ENCODE measurements around the gene OR6C4. TPM values are rescaled to one million over a fixed set of nuclear protein-coding genes. Genes with fewer than 3 reads are reported as not detected.

The OR6C4 gene
- not detected for polyA plus RNA-seq (2013, experiment 1 of 2)
- not detected for polyA plus RNA-seq (2013, experiment 2 of 2)

DNA sequence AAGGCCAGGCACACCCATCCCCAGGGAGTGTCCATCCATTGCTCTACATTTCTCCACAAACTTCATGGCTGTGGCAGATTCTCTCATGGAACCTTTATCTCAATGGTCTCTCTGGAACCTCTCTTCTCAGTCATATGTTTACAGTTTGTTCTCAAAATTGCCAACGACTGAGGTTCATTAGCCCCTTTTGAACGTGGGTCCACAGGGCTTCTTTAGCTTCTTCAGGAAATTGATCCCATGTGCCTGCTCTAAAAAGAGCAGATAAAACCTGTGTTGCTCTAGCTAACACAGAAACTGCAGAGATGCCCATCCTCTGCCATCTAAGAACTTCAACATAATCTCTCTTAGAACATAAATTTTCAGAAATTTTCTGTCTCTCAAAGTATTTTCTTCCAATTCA is at the start of gene OR6C4:
TSS of gene OR6C4 (plus strand) at position 301 of the 400 bp plus-strand sequence. CDS start 1,625 bp downstream, outside the sequence.
- no peak within 1 kb of the TSS for H3K18ac ChIP-seq (ENCODE audit: low read depth in 1 of 2, low read length in 2 of 2)
- H3K4me2 ChIP-seq (ENCODE audit: low read length, poor library complexity, severe bottlenecking), result no peak within 1 kb of the TSS
- no peak within 1 kb of the TSS for H2AFZ ChIP-seq (ENCODE audit: low read depth, low read length)
- no peaks in the 10 kb centered on the region for H3K79me1 ChIP-seq (replicated peaks; ENCODE audit: low read length, poor library complexity, severe bottlenecking)
- H3K23ac ChIP-seq (ENCODE audit: low read length in 2 of 2), result no peak within 1 kb of the TSS
- no peak within 1 kb of the TSS for H3K14ac ChIP-seq (ENCODE audit: low read length in 2 of 2)
- DNase-seq, result no peak
- no peak within 1 kb of the TSS for H2BK15ac ChIP-seq (ENCODE audit: low read depth, poor library complexity, severe bottlenecking)
- peaks cover 4% of the 10 kb centered on the region for H3K9me3 ChIP-seq (ENCODE audit: control insufficient read depth, low read length)
- H2BK120ac ChIP-seq (ENCODE audit: low read depth, low read length), result no peak within 1 kb of the TSS
- WGBS, result 24% methylated on average over 2 of the region's 2 CpGs
- no peak within 1 kb of the TSS for H4K8ac ChIP-seq (ENCODE audit: low read length)
- no peak within 1 kb of the TSS for H3K4me3 ChIP-seq (ENCODE audit: insufficient read depth in 1 of 2, low read depth in 1 of 2, low read length in 2 of 2)
- H2AK5ac ChIP-seq (ENCODE audit: low read length, severe bottlenecking), result no peak within 1 kb of the TSS
- H2BK12ac ChIP-seq (ENCODE audit: low read length in 2 of 2), result no peak within 1 kb of the TSS
- no peak within 1 kb of the TSS for H2BK5ac ChIP-seq (ENCODE audit: low read depth, low read length, poor library complexity, severe bottlenecking)
- H3K4me1 ChIP-seq (ENCODE audit: control insufficient read depth, insufficient read depth, low read depth, low read length), result no peaks in the 10 kb centered on the region
- no peak within 1 kb of the TSS for H4K91ac ChIP-seq (ENCODE audit: low read length)
- H3K36me3 ChIP-seq (ENCODE audit: control insufficient read depth in 1 of 2, insufficient read depth in 2 of 2, low read depth in 1 of 2, low read length in 2 of 2), result no peaks in the 10 kb centered on the region
- H3K9ac ChIP-seq (ENCODE audit: low read length), result no peak within 1 kb of the TSS
- H3K27ac ChIP-seq (ENCODE audit: low read length, poor library complexity, severe bottlenecking), result no peak within 1 kb of the TSS
- no peaks in the 10 kb centered on the region for H3K27me3 ChIP-seq (ENCODE audit: control insufficient read depth in 1 of 2, insufficient read depth in 1 of 2, low read length in 2 of 2)
- no peak within 1 kb of the TSS for H3K4ac ChIP-seq (ENCODE audit: low read depth in 1 of 2, low read length in 2 of 2)

- Histone ChIP-seq H3K36me3 (ENCODE audit: control insufficient read depth in 1 of 2, insufficient read depth in 2 of 2, low read depth in 1 of 2, low read length in 2 of 2) (no peaks in the 10 kb centered on the region), H3K18ac (ENCODE audit: low read depth in 1 of 2, low read length in 2 of 2) (no peak overlapping the region), H2BK120ac (ENCODE audit: low read depth, low read length) (no peak overlapping the region), H3K4me1 (ENCODE audit: control insufficient read depth, insufficient read depth, low read depth, low read length) (no peaks in the 10 kb centered on the region), H2BK12ac (ENCODE audit: low read length in 2 of 2) (no peak overlapping the region), H3K4me2 (ENCODE audit: low read length, poor library complexity, severe bottlenecking) (no peak overlapping the region), H2AK5ac (ENCODE audit: low read length, severe bottlenecking) (no peak overlapping the region), H3K79me1 (replicated peaks; ENCODE audit: low read length, poor library complexity, severe bottlenecking) (no peaks in the 10 kb centered on the region), H4K91ac (ENCODE audit: low read length) (no peak overlapping the region), H3K27me3 (ENCODE audit: control insufficient read depth in 1 of 2, insufficient read depth in 1 of 2, low read length in 2 of 2) (no peaks in the 10 kb centered on the region), H3K4me3 (ENCODE audit: insufficient read depth in 1 of 2, low read depth in 1 of 2, low read length in 2 of 2) (no peak overlapping the region), H4K8ac (ENCODE audit: low read length) (no peak overlapping the region), H2BK5ac (ENCODE audit: low read depth, low read length, poor library complexity, severe bottlenecking) (no peak overlapping the region), H3K23ac (ENCODE audit: low read length in 2 of 2) (no peak overlapping the region), H2AFZ (ENCODE audit: low read depth, low read length) (no peak overlapping the region), H3K9ac (ENCODE audit: low read length) (no peak overlapping the region), H3K4ac (ENCODE audit: low read depth in 1 of 2, low read length in 2 of 2) (no peak overlapping the region), H3K27ac (ENCODE audit: low read length, poor library complexity, severe bottlenecking) (no peak overlapping the region), H2BK15ac (ENCODE audit: low read depth, poor library complexity, severe bottlenecking) (no peak overlapping the region), H3K14ac (ENCODE audit: low read length in 2 of 2) (no peak overlapping the region), H3K9me3 (ENCODE audit: control insufficient read depth, low read length) (no peaks in the 10 kb centered on the region)
- no peak for DNase-seq
- 72% methylated on average over 2 of the region's 2 CpGs for WGBS
Observed at GRCh38 chr12:55499810-55500252, 49.6 kb upstream of the OR6C4 start.

GRCh38 chr12:55501601-55502000 is 47.8 kb upstream of the OR6C4 start:
- Histone ChIP-seq H2BK120ac (ENCODE audit: low read depth, low read length) (no peak overlapping the region), H2BK5ac (ENCODE audit: low read depth, low read length, poor library complexity, severe bottlenecking) (no peak overlapping the region), H3K27me3 (ENCODE audit: control insufficient read depth in 1 of 2, insufficient read depth in 1 of 2, low read length in 2 of 2) (no peaks in the 10 kb centered on the region), H4K91ac (ENCODE audit: low read length) (no peak overlapping the region), H3K23ac (ENCODE audit: low read length in 2 of 2) (no peak overlapping the region), H3K9ac (ENCODE audit: low read length) (no peak overlapping the region), H3K4me3 (ENCODE audit: insufficient read depth in 1 of 2, low read depth in 1 of 2, low read length in 2 of 2) (no peak overlapping the region), H4K8ac (ENCODE audit: low read length) (no peak overlapping the region), H2AFZ (ENCODE audit: low read depth, low read length) (no peak overlapping the region), H3K18ac (ENCODE audit: low read depth in 1 of 2, low read length in 2 of 2) (no peak overlapping the region), H3K14ac (ENCODE audit: low read length in 2 of 2) (no peak overlapping the region), H3K27ac (ENCODE audit: low read length, poor library complexity, severe bottlenecking) (no peak overlapping the region), H3K4ac (ENCODE audit: low read depth in 1 of 2, low read length in 2 of 2) (no peak overlapping the region), H2BK15ac (ENCODE audit: low read depth, poor library complexity, severe bottlenecking) (no peak overlapping the region), H3K36me3 (ENCODE audit: control insufficient read depth in 1 of 2, insufficient read depth in 2 of 2, low read depth in 1 of 2, low read length in 2 of 2) (no peaks in the 10 kb centered on the region), H3K79me1 (replicated peaks; ENCODE audit: low read length, poor library complexity, severe bottlenecking) (no peaks in the 10 kb centered on the region), H2AK5ac (ENCODE audit: low read length, severe bottlenecking) (no peak overlapping the region), H3K9me3 (ENCODE audit: control insufficient read depth, low read length) (no peaks in the 10 kb centered on the region), H3K4me1 (ENCODE audit: control insufficient read depth, insufficient read depth, low read depth, low read length) (no peaks in the 10 kb centered on the region), H2BK12ac (ENCODE audit: low read length in 2 of 2) (no peak overlapping the region), H3K4me2 (ENCODE audit: low read length, poor library complexity, severe bottlenecking) (no peak overlapping the region)
- no peak for DNase-seq
- WGBS, result 50% methylated on average over 1 of the region's 2 CpGs

DNA sequence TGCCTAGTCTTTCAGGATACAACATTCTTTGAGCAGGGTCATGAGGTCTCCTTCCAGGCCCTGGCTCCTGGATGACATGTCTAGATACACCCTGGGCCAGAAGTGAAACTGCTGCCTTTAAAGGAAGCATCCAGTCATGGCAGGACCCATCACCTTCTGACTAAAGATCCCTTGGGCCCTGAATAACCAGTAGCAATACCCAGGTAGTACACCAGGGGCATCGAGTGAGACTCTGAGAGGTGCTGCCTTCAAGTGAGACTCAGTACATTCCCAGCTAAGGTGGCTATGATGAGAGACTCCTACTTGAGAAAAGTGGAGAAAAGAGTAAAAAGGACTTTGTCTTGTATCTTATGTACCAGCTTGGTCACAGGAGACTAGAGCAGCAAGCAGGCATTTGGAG is 33.7 kb upstream of the OR6C4 start:
- no peaks in the 10 kb centered on the region for H3K36me3 ChIP-seq (ENCODE audit: control insufficient read depth in 1 of 2, insufficient read depth in 2 of 2, low read depth in 1 of 2, low read length in 2 of 2)
- no peak overlapping the region for H2BK15ac ChIP-seq (ENCODE audit: low read depth, poor library complexity, severe bottlenecking)
- H3K27me3 ChIP-seq (ENCODE audit: control insufficient read depth in 1 of 2, insufficient read depth in 1 of 2, low read length in 2 of 2), result no peaks in the 10 kb centered on the region
- no peak overlapping the region for H2AK5ac ChIP-seq (ENCODE audit: low read length, severe bottlenecking)
- no peak for DNase-seq
- H3K79me1 ChIP-seq (replicated peaks; ENCODE audit: low read length, poor library complexity, severe bottlenecking), result no peaks in the 10 kb centered on the region
- no peak overlapping the region for H3K23ac ChIP-seq (ENCODE audit: low read length in 2 of 2)
- H3K18ac ChIP-seq (ENCODE audit: low read depth in 1 of 2, low read length in 2 of 2), result no peak overlapping the region
- H2AFZ ChIP-seq (ENCODE audit: low read depth, low read length), result no peak overlapping the region
- H3K4ac ChIP-seq (ENCODE audit: low read depth in 1 of 2, low read length in 2 of 2), result no peak overlapping the region
- H4K91ac ChIP-seq (ENCODE audit: low read length), result no peak overlapping the region
- H3K4me2 ChIP-seq (ENCODE audit: low read length, poor library complexity, severe bottlenecking), result no peak overlapping the region
- no peak overlapping the region for H3K27ac ChIP-seq (ENCODE audit: low read length, poor library complexity, severe bottlenecking)
- no peak overlapping the region for H2BK120ac ChIP-seq (ENCODE audit: low read depth, low read length)
- H2BK12ac ChIP-seq (ENCODE audit: low read length in 2 of 2), result no peak overlapping the region
- H2BK5ac ChIP-seq (ENCODE audit: low read depth, low read length, poor library complexity, severe bottlenecking), result no peak overlapping the region
- no peaks in the 10 kb centered on the region for H3K9me3 ChIP-seq (ENCODE audit: control insufficient read depth, low read length)
- no peak overlapping the region for H3K4me3 ChIP-seq (ENCODE audit: insufficient read depth in 1 of 2, low read depth in 1 of 2, low read length in 2 of 2)
- WGBS, result 61% methylated on average over 1 of the region's 1 CpG
- H3K9ac ChIP-seq (ENCODE audit: low read length), result no peak overlapping the region
- H4K8ac ChIP-seq (ENCODE audit: low read length), result no peak overlapping the region
- no peaks in the 10 kb centered on the region for H3K4me1 ChIP-seq (ENCODE audit: control insufficient read depth, insufficient read depth, low read depth, low read length)
- H3K14ac ChIP-seq (ENCODE audit: low read length in 2 of 2), result no peak overlapping the region
